Trophoblast cell (in vitro differentiated cells and primary cell): ENCODE results near the gene LDB2.

Experiments used
- DNase-seq, 2 donors: peaks; one replicate each; pipeline ENCODE4 v3.0.0-alpha.2; 2016
- H2AFZ ChIP-seq: 2 replicates; pipeline ENCODE4 v1.6.1; 2013; ENCODE audit warnings: low read length, moderate library complexity, mild to moderate bottlenecking; ENCODE audit not compliant: insufficient read depth, poor library complexity
- H2AK5ac ChIP-seq: 2 replicates; pipeline ENCODE4 v1.6.1; 2013; ENCODE audit warnings: mild to moderate bottlenecking, low read length
- H2BK120ac ChIP-seq: 2 replicates; pipeline ENCODE4 v1.6.1; 2013; ENCODE audit warnings: low read length, mild to moderate bottlenecking, moderate library complexity; ENCODE audit not compliant: insufficient read depth, poor library complexity
- H2BK12ac ChIP-seq: 2 replicates; pipeline ENCODE4 v1.6.1; 2013; ENCODE audit warnings: mild to moderate bottlenecking, low read length, moderate library complexity
- H2BK5ac ChIP-seq: 2 replicates; pipeline ENCODE4 v1.6.1; 2013; ENCODE audit warnings: low read length, low read depth, moderate library complexity, mild to moderate bottlenecking; ENCODE audit not compliant: poor library complexity
- H3K14ac ChIP-seq: 2 replicates; pipeline ENCODE4 v1.6.1; 2013; ENCODE audit warnings: mild to moderate bottlenecking, low read length
- H3K18ac ChIP-seq: 2 replicates; pipeline ENCODE4 v1.6.1; 2013; ENCODE audit warnings: mild to moderate bottlenecking, low read length
- H3K23ac ChIP-seq: 2 replicates; pipeline ENCODE4 v1.6.1; 2013; ENCODE audit warnings: low read length
- H3K27ac ChIP-seq: 2 replicates; pipeline ENCODE4 v1.5.1; 2013; ENCODE audit warnings: low read depth, mild to moderate bottlenecking, inconsistent platforms, low read length, moderate library complexity
- H3K27me3 ChIP-seq: 2 replicates; pipeline ENCODE4 v1.6.1; 2013; ENCODE audit warnings: inconsistent platforms, mild to moderate bottlenecking, low read length, moderate library complexity; ENCODE audit not compliant: insufficient read depth
- H3K36me3 ChIP-seq, 2 experiments: 1 replicate in 1 of 2; 2 replicates in 1 of 2; pipeline ENCODE4 v1.6.1; 2013; ENCODE audit warnings: low read length in 2 of 2, mild to moderate bottlenecking in 2 of 2, moderate library complexity in 1 of 2; ENCODE audit not compliant: insufficient read depth in 2 of 2, control insufficient read depth in 1 of 2
- H3K4ac ChIP-seq: 2 replicates; pipeline ENCODE4 v1.6.1; 2013; ENCODE audit warnings: low read depth, mild to moderate bottlenecking, low read length, moderate library complexity
- H3K4me1 ChIP-seq, 2 experiments: 1 replicate in 1 of 2; 2 replicates in 1 of 2; pipeline ENCODE4 v1.6.1; 2013; ENCODE audit warnings: low read length in 2 of 2, mild to moderate bottlenecking in 2 of 2, moderate library complexity in 1 of 2; ENCODE audit not compliant: insufficient read depth in 2 of 2, control insufficient read depth in 1 of 2
- H3K4me2 ChIP-seq: 2 replicates; pipeline ENCODE4 v1.6.1; 2013; ENCODE audit warnings: inconsistent platforms, mild to moderate bottlenecking, low read length, moderate library complexity
- H3K4me3 ChIP-seq: 2 replicates; pipeline ENCODE4 v1.5.1; 2013; ENCODE audit warnings: mild to moderate bottlenecking, low read depth, low read length, inconsistent platforms
- H3K79me1 ChIP-seq: one replicate; pipeline ENCODE4 v1.6.1; 2013; ENCODE audit warnings: low read length
- H3K79me2 ChIP-seq: 2 replicates; pipeline ENCODE4 v1.6.1; 2013; ENCODE audit warnings: low read length, mild to moderate bottlenecking; ENCODE audit not compliant: control insufficient read depth, insufficient read depth, poor library complexity
- H3K9ac ChIP-seq: 2 replicates; pipeline ENCODE4 v1.6.1; 2013; ENCODE audit warnings: mild to moderate bottlenecking, low read length
- H3K9me3 ChIP-seq: 2 replicates; pipeline ENCODE4 v1.6.1; 2013; ENCODE audit warnings: low read depth, mild to moderate bottlenecking, control low read depth, inconsistent platforms, low read length; ENCODE audit not compliant: insufficient read depth
- H4K12ac ChIP-seq: 2 replicates; pipeline ENCODE4 v1.6.1; 2013; ENCODE audit warnings: low read depth, mild to moderate bottlenecking, low read length, moderate library complexity
- H4K8ac ChIP-seq: 2 replicates; pipeline ENCODE4 v1.6.1; 2013; ENCODE audit warnings: low read depth, mild to moderate bottlenecking, low read length, moderate library complexity
- H4K91ac ChIP-seq: one replicate; pipeline ENCODE4 v1.6.1; 2013; ENCODE audit warnings: low read depth, mild to moderate bottlenecking, low read length, moderate library complexity
- WGBS: extraction: QIAGEN DNeasy Blood & Tissue Kit; methylation state at CpG from one replicate; pipeline ENCODE4 v1.1.7; 2013; ENCODE audit warnings: missing lambda C conversion rate; ENCODE audit not compliant: insufficient read length, insufficient coverage; ENCODE audit errors: extremely low coverage; 5-methylcytosine and 5-hydroxymethylcytosine counted together

The LDB2 gene

DNA sequence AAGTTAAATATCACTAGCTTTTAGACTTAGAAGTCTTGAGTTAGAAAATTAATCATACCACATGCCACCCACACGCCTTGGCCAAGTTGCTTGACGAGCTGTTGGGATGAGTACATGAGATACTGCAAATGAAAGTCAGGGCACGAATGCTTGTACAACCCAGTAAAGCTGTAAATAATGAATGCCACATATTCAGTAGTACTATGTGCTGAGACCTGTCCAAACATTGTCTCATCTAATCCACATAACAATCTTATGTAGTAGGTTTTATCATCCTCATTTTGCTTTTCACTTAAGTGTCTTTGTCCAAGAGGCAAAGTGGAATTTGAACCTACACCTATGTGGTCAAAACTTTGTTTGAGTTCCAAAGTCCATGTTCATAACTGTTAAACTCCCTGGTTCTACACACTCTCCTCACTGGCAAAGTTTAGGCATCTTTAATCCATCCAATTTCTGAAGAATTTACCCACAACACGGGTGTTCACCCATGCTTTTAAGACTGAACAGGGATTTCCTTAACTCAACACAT lies 74.1 kb downstream of the LDB2 start:
- no peak overlapping the region for H3K18ac ChIP-seq
- H3K9me3 ChIP-seq: no peaks in the 10 kb centered on the region
- no peak overlapping the region for H3K14ac ChIP-seq
- H2BK5ac ChIP-seq: no peak overlapping the region
- H2BK120ac ChIP-seq: no peak overlapping the region
- H3K36me3 ChIP-seq: no peaks in the 10 kb centered on the region
- H2BK12ac ChIP-seq: no peak overlapping the region
- no peak overlapping the region for H2AFZ ChIP-seq
- H4K8ac ChIP-seq: no peak overlapping the region
- no peak for DNase-seq
- H3K4me2 ChIP-seq: no peak overlapping the region
- no peaks in the 10 kb centered on the region for H3K79me1 ChIP-seq
- H3K79me2 ChIP-seq: no peaks in the 10 kb centered on the region
- no peak overlapping the region for H3K27ac ChIP-seq
- no peak overlapping the region for H3K4ac ChIP-seq
- no peak overlapping the region for H4K91ac ChIP-seq
- H3K23ac ChIP-seq: no peak overlapping the region
- H3K9ac ChIP-seq: no peak overlapping the region
- WGBS: no CpG with 5 or more reads among the region's 4 CpGs
- H2AK5ac ChIP-seq: no peak overlapping the region
- no peaks in the 10 kb centered on the region for H3K27me3 ChIP-seq
- peaks cover 4 to 6% of the 10 kb centered on the region in 2 experiments for H3K4me1 ChIP-seq
- no peak overlapping the region for H4K12ac ChIP-seq
- no peak overlapping the region for H3K4me3 ChIP-seq

DNA sequence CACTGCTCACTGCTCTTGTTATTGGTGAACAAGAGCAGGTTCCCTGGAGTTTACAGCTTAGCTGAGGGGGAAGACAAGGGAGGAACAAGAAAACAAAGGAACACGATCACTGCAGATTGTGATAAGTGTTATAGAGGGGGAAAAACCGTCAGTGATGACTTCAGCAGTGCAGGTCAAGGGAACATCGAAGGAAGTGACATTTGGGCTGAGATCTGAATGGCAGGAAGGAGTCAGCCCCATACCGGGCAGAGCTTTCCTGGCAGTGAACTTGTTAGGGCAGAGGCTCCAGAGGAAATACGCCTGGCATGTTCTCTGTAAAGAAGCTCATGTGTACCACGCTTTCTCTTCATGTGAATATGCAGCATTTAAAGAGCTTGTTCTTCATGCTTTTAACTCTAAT lies 78.1 kb downstream of the LDB2 start:
- no peak overlapping the region for H4K12ac ChIP-seq
- H3K27ac ChIP-seq: no peak overlapping the region
- no peak overlapping the region for H3K14ac ChIP-seq
- WGBS: no CpG with 5 or more reads among the region's 6 CpGs
- no peak overlapping the region for H4K91ac ChIP-seq
- no peak overlapping the region for H3K4me3 ChIP-seq
- H2BK120ac ChIP-seq: no peak overlapping the region
- H3K79me2 ChIP-seq: no peaks in the 10 kb centered on the region
- H3K79me1 ChIP-seq: no peaks in the 10 kb centered on the region
- H3K27me3 ChIP-seq: no peaks in the 10 kb centered on the region
- H2BK12ac ChIP-seq: no peak overlapping the region
- no peak overlapping the region for H3K18ac ChIP-seq
- no peak overlapping the region for H3K23ac ChIP-seq
- no peaks in the 10 kb centered on the region for H3K36me3 ChIP-seq
- no peak overlapping the region for H4K8ac ChIP-seq
- H2AFZ ChIP-seq: no peak overlapping the region
- DNase-seq: no peak
- H3K4me1 ChIP-seq: no peaks in the 10 kb centered on the region
- no peak overlapping the region for H3K4me2 ChIP-seq
- no peak overlapping the region for H3K4ac ChIP-seq
- no peak overlapping the region for H2BK5ac ChIP-seq
- no peak overlapping the region for H3K9ac ChIP-seq
- H2AK5ac ChIP-seq: no peak overlapping the region
- H3K9me3 ChIP-seq: no peaks in the 10 kb centered on the region

DNA sequence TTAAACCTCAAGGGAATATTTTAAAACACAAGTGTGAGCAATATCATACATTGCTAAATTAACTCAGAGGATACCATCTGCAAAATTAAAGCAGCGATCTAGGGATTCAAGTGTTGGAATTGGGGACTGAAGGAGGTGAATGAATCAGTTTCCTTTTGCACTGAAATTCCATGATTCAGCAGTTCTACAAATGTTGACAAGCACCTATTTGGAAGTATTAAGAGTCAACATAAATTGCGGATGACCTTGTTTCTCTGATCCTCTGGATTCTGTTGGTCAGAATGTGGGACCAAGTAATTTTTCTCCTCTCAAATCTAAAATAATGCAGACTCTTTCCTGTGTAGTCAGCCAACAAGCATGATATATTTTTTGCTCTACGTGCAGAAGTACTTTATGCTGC lies 78.8 kb downstream of the LDB2 start:
- Histone ChIP-seq H3K36me3 (no peaks in the 10 kb centered on the region), H3K23ac (no peak overlapping the region), H2AFZ (no peak overlapping the region), H4K91ac (no peak overlapping the region), H3K18ac (no peak overlapping the region), H2AK5ac (no peak overlapping the region), H3K79me2 (no peaks in the 10 kb centered on the region), H3K4ac (no peak overlapping the region), H3K9me3 (no peaks in the 10 kb centered on the region), H2BK120ac (no peak overlapping the region), H3K9ac (no peak overlapping the region), H4K8ac (no peak overlapping the region), H4K12ac (no peak overlapping the region), H2BK12ac (no peak overlapping the region), H3K4me1 (no peaks in the 10 kb centered on the region), H3K4me2 (no peak overlapping the region), H3K14ac (no peak overlapping the region), H3K4me3 (no peak overlapping the region), H2BK5ac (no peak overlapping the region), H3K27me3 (no peaks in the 10 kb centered on the region), H3K79me1 (no peaks in the 10 kb centered on the region), H3K27ac (no peak overlapping the region)
- WGBS: no CpG with 5 or more reads among the region's 3 CpGs
- no peak for DNase-seq

DNA sequence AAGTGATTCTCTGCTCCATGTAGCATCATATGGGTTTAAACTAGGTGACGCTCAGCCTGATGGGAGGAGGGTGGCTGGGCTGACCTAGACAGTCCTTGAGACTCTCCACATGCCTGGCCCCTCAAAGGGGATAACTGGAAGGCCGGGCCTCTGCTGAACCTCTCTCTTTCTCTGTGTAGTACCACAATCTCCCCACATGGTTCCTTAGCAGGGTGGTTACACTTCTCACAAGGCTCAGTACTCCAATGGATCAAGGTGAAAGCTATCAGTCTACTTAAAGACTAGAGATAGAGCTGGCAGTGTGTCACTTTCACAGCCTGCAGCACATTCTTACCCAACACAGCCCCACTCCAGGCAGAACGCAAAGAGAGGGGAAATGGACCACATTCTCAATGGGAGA lies 80.4 kb downstream of the LDB2 start:
- Histone ChIP-seq H3K4me3 (no peak overlapping the region), H3K79me1 (no peaks in the 10 kb centered on the region)
- no CpG with 5 or more reads among the region's 3 CpGs for WGBS

More for the DNA sequence above, 80.4 kb downstream of the LDB2 start:
- Histone ChIP-seq H3K14ac (no peak overlapping the region), H3K4me1 (no peaks in the 10 kb centered on the region), H2BK5ac (no peak overlapping the region), H3K36me3 (no peaks in the 10 kb centered on the region), H3K27me3 (no peaks in the 10 kb centered on the region), H2BK120ac (no peak overlapping the region), H2AFZ (no peak overlapping the region), H2BK12ac (no peak overlapping the region), H2AK5ac (no peak overlapping the region), H4K12ac (no peak overlapping the region), H3K27ac (no peak overlapping the region), H4K8ac (no peak overlapping the region), H3K4ac (no peak overlapping the region), H4K91ac (no peak overlapping the region), H3K9ac (no peak overlapping the region), H3K18ac (no peak overlapping the region), H3K4me2 (no peak overlapping the region), H3K9me3 (no peaks in the 10 kb centered on the region), H3K79me2 (no peaks in the 10 kb centered on the region), H3K23ac (no peak overlapping the region)
- DNase-seq: no peak
